HG03575 (cell line): ENCODE results near the gene MGST1.

ENCODE experiments used
- ATAC-seq: cut with Tn5 transposase; IDR thresholded peaks from one replicate; pipeline ENCODE4 v1.9.1; 2021; ENCODE audit not compliant: unreplicated experiment, insufficient number of reproducible peaks, low FRiP score; ENCODE audit errors: extremely low read depth

Gene MGST1

DNA sequence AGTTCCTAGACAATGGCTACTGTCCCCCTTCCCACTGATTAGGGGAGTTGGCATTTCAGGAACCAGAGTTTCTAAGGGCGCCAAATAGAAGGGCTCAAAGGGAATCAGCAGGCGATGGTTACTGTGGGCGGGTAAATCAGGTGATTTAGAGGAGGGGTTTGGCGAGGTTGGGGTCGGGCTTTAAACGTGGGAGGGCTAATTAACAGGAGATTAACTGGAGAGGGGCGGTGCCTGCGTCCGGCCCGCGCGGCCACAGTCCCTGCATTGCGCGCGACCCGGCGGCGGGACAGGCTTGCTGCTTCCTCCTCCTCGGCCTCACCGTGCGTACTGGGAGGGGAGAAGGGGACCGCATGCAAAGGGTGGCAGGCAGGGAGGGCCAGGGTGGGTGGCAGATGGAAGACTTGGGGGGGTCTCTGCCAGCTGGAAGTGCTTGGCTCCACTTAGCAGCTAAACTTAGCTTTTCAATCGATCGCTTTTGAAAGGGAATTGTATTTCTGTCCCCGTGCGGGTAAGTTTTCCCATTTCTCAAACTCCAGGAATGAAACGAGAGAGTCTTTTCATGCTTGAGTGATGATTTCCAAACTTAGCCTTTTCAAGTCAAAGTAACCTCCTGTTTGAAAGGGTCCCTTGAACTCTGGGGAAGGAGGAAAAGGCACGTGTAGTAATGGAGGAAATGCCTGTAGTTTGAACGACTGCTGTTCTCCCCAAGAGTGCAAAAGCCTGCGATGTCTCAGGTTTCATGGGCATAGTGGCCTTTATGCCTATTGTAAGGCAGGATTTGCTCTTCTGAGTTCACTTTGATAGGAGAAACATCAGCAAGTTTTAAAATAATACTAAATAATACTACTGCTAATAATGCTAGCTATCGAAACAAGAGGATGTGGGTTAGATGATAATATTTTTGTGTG, at the start of gene MGST1:
MGST1 (plus strand) TSS at position 255 of the 908 bp plus-strand sequence. CDS start 6,608 bp downstream, outside the sequence.
- ATAC-seq, result no peak

- no peak for ATAC-seq
These were observed 48.0 kb upstream of the MGST1 start for GRCh38 chr12:16299403-16299802.

DNA sequence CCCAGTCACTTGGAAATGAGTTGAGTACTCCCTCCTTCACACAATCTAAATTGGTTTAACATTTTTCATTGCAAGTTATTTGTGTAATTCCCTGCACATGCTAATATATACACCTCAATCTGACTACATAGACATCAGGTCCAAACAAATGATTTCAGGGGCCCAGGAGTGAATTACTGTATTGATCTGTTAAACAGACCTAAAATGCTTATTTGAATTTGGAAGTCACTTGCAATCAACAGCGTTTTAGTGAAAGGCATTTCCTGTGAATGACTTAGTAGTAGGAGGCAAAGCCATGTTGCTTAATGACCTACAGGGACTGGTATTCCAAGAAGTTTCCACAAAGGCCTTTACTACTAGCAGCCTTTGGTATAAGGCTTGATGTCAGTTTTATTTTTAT, 47.3 kb upstream of the MGST1 start:
- ATAC-seq, result no peak

DNA sequence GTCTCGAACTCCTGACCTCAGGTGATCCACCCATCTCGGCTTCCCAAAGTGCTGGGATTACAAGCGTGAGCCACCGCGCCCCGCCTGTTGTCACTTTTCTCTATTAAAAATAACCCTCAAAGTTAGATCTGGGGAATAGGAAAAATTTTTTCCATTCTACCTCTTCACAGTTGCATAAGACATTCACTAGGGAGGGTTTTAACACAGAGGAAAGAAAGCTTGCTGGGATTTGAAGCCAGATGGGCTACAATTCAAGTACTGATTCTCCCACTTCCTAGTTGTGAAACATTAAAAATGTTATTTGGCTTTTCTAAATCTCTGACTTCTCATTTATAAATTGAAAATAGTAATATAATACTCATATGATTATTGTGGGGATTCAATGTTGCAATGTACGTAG, 46.7 kb upstream of the MGST1 start:
- ATAC-seq, result no peak

GRCh38 chr12:16303939-16304338, 43.5 kb upstream of the MGST1 start:
- ATAC-seq, result no peak

- no peak for ATAC-seq
These were observed 39.5 kb upstream of the MGST1 start for GRCh38 chr12:16307856-16308475.

DNA sequence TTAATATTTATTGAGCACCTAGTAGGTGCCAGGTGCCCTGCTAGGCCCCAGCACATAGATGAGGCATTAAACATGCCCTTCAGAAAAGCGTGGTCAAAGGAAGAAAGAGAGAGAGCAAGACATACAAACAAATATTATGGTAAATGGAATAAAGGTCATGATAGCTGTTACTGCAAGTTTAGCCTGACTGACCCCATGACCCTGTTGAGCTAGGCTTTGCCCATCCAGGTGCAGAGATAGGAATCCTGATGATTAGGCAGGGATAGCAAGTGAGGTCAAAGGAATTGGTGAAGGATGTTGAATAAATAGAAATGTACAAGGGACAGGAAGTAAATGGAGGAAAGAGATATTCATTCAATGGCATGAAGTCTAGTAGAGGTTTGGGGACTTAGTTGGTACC, 36.5 kb upstream of the MGST1 start:
- no peak for ATAC-seq

DNA sequence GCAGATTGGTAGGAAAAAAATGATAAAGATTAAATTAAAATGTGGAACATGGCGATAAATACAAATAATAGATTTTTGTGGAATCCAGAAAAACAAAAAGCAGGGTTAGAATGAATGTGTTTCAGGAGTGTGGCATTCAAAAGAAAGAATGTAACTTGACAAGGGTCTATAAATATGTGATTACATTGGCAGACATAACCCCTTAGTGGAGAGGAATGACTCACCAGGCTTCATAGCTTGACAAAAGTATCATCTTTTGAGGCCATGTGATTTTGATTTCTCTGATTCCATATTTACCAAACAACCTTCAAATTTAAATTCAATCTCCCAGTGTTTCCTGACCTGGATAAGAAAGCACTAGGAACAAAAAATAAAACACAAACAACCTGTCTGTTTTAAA, 24.4 kb upstream of the MGST1 start:
- ATAC-seq, result no peak

DNA sequence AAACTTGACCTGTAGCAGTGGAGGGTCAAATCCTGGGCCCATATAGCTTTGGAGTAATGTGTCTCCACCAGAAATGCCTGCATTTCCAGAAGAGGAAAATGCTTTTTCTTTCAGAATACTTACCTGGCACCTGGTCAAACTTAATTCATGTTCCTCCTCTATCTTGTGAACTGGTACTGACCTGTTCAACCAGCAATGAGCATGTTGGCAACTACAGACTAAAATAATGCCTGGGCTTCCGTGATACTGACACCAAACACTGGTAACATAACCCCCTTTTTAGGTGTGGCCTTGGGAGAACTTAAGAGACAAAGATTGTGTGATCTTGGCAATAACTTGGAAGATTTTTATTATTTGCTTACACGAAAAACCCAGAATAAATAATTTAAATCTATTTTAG, 23.8 kb upstream of the MGST1 start:
- no peak for ATAC-seq

DNA sequence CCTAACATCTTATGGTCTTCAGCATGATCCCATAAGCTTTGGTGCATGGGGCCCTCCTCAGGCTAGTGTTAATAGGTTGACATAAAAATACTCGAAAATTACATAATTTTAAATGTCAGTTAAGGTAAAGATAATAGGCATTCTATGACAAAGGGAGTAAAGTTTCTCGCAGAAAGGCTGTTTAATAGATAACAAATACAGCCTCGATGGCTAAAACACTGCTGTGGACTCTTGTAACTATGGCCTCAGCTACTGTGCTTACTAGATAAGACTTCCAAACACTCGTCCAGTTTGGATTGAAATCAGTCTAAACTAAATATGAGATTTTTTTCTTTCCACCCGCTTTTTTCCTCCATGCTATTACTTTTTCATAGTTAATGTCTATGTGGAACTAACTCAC, 23.2 kb upstream of the MGST1 start:
- no peak for ATAC-seq

GRCh38 chr12:16324772-16325171, 22.7 kb upstream of the MGST1 start:
- no peak for ATAC-seq

DNA sequence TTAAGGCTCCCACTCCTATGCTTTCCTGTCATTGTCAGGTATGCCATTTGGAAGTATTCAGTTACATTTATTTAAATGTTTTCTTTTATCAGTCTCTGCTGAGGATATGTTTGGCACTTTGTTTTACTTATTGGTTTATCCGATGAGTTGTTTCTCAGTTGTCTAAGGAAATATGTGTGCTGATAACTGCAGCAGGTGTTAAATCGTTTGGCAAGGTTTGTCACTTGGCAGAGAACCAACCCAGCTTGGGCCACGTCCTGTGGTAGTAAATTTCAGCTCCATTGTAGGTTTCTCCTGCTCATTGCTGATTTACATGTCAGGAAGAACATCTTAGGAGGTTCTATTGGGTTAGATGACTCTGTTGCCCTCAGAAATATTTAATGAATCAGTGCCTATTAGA, 22.0 kb upstream of the MGST1 start:
- no peak for ATAC-seq

DNA sequence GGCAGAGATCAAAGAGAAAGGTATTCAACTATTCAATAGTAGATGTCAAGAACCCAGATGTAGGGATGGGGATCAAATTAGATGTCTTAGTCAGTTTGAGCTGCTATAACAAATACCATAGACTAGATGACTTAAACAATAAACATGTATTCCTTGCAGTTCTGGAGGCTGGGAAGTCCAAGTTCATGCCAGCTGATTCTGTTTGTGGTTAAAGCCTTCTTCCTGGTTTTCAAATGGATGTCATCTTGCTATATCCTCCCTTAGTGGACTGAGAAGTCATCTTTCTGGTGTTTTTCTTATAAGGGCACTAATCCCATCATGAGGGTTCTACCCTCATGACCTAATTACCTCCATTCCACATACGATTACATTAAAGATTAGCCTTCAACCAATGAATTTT, 19.5 kb upstream of the MGST1 start:
- ATAC-seq, result no peak

GRCh38 chr12:16329594-16329993, 17.9 kb upstream of the MGST1 start:
- no peak for ATAC-seq

DNA sequence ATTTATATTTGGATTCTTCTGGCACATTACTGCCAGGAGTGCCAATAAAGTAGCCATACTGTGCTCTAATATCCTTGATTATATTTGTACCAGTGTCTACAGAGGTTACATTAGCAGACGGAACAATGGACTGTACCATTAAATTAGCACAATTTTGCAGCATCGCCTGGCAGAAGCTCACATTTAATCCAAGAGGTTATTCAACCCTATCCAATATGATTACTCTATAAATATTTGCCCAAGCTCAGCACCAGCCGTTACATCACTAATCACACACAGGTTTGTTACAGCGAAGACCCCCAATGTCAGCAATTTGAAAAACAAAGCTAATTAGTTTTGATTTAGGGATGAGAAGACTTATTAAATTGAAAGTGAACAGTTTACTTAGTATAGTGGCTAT, 16.9 kb upstream of the MGST1 start:
- no peak for ATAC-seq

- no peak for ATAC-seq
These were observed 15.4 kb upstream of the MGST1 start for GRCh38 chr12:16331998-16332397.

- ATAC-seq, result no peak
These were observed 11.6 kb upstream of the MGST1 start for GRCh38 chr12:16335838-16336237.

- ATAC-seq, result no peak
These were observed 3.2 kb upstream of the MGST1 start for GRCh38 chr12:16344269-16344668.

- no peak for ATAC-seq
These were observed 2.3 kb upstream of the MGST1 start for GRCh38 chr12:16345105-16345504.

DNA sequence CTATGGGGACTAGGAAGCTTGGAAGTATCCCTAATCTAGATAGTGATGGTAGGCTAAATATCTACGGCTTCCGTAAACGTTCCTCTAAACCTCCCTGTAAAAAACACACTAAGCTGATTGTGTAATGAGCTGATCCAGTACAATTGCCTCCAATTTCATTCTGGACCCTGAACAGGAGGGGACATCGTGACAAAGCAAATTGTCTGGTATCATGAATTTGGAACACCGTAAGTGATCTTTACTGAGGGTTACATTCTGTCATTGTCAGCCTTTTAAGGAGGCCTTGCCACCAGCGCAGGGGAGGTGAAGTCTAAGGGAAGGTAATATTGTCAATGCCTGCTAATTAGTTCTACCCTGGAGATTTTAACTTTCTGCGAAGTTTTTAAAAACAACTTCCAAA, 487 bp upstream of the MGST1 start:
- no peak for ATAC-seq
